Sigmoid colon (tissue), 4 donors: ENCODE data around the gene SAPCD2.

ENCODE experiments used
- EP300 ChIP-seq, 4 donors: sonication (generic); formaldehyde crosslinking; IDR thresholded peaks; one replicate each; pipeline ENCODE4 v1.6.1; 2017; ENCODE audit warnings: antibody characterized with exemption in 4 of 4
- POLR2AphosphoS5 ChIP-seq, 4 donors: sonication (generic); formaldehyde crosslinking; IDR thresholded peaks; one replicate each; pipeline ENCODE4 v1.6.1; 2017; ENCODE audit warnings: antibody characterized with exemption in 4 of 4
- TF ChIP-seq, protein P1 (sequence below), 4 experiments: fragments of 450-650 bp in 3 of 4; fragments of 200-600 bp in 1 of 4; IDR thresholded peaks; one replicate each; pipeline ENCODE4 v1.5.1; 2016 to 2019; ENCODE audit warnings: antibody characterized with exemption in 4 of 4, mild to moderate bottlenecking in 3 of 4, moderate library complexity in 2 of 4

DNA sequence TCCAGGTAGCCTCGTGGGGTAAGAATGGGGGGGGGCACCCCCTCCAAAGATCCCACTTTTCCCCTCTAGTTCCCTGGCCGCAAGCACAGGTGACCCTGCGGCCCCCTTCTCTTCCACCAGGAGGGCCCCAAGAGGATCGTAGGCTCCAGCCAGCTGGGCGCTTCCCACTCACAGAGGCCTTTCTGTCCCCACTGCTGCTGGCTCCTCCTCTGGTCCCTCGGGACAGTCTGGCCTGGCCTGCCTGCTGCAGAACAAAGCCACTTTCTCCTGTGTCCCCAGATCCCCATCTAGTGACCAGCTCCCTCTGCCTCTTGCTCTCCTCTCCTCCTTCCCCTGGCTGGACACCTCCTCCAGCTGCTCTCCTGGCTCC, 534 bp upstream of the SAPCD2 start:
- TF ChIP-seq EP300 (IDR thresholded peaks at IDR 0.05) (no peak), POLR2AphosphoS5 (IDR thresholded peaks at IDR 0.05) (no peak)
- TF ChIP-seq, protein P1, sequence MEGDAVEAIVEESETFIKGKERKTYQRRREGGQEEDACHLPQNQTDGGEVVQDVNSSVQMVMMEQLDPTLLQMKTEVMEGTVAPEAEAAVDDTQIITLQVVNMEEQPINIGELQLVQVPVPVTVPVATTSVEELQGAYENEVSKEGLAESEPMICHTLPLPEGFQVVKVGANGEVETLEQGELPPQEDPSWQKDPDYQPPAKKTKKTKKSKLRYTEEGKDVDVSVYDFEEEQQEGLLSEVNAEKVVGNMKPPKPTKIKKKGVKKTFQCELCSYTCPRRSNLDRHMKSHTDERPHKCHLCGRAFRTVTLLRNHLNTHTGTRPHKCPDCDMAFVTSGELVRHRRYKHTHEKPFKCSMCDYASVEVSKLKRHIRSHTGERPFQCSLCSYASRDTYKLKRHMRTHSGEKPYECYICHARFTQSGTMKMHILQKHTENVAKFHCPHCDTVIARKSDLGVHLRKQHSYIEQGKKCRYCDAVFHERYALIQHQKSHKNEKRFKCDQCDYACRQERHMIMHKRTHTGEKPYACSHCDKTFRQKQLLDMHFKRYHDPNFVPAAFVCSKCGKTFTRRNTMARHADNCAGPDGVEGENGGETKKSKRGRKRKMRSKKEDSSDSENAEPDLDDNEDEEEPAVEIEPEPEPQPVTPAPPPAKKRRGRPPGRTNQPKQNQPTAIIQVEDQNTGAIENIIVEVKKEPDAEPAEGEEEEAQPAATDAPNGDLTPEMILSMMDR (IDR thresholded peaks at IDR 0.05), result no peak
